GOT3 (cell line): ENCODE data around the gene OSTM1.
"Not testable (repeated sequence)": the region's sequence is repeated elsewhere in the genome, so short reads cannot be mapped to it uniquely, and the experiment has no call there.

Source experiments
- DNase-seq: peaks from one replicate; lab custom pipeline; 2025; ENCODE audit warnings: mixed read lengths; lab: John Stamatoyannopoulos, UW

Gene OSTM1

DNA sequence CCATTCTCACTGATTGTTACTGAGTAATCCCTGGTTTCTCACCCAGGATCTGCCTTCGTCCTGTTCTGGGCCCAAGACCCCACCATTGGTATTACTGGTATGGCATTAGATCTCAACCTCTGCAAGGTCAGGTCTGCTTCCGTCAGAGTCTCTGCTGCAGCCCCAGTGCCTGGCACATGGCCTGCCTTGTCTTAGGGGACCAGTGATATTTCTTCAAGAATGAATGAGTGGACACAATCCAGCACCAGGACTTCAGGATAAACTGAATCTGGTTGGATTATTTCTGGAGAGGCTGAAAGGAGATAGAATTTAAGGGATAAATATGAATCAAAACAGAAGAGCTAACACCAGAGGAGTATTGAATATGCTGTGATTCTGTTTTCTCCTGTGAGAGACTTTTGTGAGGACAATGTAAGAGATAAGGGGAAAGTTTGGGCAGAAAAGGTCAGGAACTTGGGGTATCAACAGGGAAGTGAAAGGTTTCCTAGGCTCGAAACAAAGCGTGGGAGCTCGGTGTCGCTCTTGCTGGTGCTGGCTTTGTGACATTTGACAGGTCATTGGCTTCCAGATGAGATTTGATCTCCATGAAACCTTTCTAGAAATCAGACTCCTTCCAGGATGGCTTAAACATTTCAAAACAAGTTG lies 53.9 kb downstream of the OSTM1 start:
- no peak for DNase-seq

DNA sequence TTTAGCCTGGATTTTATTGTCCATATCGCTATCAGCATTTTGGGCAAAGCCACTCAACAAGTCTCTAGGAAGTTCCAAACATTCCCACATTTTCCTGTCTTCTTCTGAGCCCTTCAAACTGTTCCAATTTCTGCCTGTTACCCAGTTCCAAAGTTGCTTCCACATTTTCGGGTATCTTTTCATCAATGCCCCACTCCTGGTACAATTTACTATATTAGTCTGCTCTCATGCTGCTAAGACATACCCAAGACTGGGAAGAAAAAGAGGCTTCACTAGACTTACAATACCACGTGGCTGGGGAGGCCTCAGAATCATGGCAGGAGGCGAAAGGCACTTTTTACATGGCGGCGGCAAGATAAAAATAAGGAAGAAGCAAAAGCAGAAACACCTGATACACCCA lies 58.3 kb downstream of the OSTM1 start:
- not testable (repeated sequence) for DNase-seq

DNA sequence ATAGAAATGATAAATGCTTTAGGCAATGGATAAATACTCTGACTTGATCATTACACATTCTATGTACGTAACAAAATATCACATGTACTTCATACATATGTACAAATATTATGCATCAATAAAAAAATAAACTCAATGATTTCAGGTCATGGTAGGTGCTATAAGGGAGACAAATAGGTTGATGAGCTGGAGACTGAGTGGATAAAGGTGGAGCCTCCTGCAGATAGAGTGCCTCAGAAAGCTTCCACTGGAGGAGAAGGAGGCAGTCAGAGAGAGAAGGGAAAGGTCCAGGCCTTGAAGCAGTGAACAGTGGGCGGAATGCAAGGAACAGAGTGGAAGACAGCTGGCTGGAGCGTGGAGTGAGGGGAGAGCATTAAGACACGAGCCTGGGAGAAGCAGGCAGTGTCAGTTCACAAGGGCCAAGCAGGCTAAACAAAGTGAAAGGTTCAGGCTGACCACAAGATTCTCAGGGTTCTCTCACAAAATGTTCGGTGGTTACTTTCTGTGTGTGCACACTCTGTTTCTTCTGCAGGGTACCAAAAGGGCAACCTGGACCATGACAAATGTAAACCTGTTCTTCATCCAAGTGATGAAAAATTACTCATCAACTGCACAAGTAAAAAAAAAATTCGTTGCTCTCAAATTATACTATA lies 60.6 kb downstream of the OSTM1 start:
- no peak for DNase-seq

- no peak for DNase-seq
These were observed 64.6 kb downstream of the OSTM1 start for GRCh38 chr6:108009894-108010293.

DNA sequence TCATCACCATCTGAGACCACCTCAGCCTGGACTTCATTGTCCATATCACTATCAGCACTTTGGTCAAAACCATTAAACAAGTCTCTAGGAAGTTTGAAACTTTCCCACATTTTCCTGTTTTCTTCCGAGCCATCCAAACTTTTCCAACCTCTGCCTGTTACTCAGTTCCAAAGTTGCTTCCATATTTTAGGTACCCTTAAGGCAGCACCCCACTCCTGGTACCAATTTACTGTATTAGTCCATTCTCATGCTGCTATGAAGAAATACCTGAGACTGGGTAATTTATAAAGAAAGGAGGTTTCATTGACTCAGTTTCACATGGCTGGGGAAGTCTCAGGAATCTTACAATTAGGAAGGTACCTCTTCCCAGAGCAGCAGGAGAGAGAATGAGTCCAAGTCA lies 65.3 kb downstream of the OSTM1 start:
- not testable (repeated sequence) for DNase-seq

DNA sequence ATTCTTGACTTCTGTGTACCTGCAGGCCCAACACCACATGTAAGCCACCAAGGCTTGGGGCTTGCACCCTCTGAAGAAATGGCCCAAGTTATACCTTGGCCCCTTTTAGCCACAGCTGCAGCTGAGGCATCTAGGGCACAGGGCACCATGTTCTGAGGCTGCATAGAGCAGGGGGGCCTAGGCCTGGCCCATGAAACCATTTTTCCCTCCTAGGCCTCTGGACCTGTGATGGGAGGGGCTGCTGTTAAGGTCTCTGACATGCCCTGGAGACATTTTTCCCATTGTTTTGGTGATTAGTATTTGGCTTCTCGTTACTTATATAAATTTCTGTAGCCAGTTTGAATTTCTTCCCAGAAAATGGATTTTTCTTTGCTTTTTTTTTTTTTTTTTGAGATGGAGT lies 66.2 kb downstream of the OSTM1 start:
- no peak for DNase-seq

DNA sequence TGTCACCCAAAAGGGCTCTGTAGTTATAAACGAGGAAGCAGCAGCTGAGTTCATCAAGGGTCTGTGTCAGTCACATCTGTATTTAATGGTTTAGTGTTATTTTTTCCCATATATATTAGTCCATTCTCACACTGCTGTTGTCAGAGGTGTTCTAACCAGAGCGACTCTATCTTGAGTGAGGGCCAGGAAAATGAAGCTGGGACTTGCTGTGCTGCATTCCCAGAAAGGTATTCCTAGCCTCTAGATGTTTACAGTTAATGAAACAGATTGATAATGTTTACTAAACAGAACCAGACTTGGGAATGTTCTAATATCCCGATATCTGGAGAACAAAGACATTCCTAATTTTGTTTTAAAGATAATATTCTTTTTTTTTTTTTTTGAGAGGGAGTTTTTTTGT lies 68.6 kb downstream of the OSTM1 start:
- DNase-seq, result no peak

DNA sequence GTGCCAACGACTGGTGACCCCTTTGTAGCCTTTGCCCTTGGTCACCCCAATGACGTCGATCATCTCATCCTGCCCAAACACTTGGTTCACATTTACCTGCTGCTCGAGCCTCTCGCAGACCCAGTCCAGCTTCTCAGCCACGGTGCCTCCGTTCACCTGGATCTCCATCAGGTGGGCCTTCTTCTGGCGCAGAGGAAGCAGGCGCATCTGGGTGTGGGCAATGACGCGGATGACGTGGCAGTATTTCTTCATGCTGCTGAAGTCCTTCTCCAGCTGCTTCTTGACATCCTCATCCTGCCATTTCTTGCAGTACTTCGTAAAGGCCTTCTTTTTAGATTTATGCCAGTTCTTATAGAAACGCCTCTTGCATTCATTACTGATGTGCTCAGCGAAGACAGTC lies 69.7 kb downstream of the OSTM1 start:
- no peak for DNase-seq

DNA sequence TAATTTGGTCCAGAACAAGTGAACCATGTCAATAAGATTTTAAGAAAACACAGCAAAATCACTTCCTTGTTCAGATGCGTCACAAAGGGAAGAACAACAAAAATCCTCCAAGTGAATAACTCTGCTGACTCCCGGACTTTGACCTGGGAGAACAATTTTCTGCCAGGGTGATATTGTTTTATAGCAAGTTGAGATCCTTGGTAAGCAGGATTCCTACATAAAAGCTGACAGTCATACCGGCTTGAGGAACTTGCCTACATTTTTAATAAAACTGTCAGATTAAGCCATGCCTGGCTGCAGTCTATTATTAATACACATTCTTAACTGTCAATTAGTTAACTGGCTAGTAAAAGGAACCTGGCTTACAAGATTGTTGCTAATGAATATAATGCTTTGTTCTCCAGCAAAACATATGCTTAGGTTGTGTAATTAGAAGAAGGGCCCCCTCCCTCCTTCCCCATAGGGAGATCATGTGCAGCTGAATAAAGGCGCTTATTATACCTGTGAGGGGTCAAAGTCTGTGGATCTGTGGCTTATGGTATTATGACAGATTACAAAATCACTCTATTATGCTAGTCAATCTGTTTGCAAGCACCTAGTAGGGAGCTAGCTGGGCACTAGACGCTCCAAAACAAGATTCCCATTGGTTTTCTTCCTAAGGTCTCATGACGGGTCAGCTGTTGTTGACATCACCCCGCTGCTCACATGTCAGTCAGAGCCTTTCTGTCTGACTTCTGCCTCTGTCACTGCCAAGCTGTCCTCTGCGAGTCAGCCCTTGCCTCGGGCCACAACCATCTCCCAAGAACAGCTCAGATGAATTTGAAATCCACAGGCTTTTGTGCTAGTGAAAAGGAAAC lies 71.9 kb downstream of the OSTM1 start:
- DNase-seq, result no peak

DNA sequence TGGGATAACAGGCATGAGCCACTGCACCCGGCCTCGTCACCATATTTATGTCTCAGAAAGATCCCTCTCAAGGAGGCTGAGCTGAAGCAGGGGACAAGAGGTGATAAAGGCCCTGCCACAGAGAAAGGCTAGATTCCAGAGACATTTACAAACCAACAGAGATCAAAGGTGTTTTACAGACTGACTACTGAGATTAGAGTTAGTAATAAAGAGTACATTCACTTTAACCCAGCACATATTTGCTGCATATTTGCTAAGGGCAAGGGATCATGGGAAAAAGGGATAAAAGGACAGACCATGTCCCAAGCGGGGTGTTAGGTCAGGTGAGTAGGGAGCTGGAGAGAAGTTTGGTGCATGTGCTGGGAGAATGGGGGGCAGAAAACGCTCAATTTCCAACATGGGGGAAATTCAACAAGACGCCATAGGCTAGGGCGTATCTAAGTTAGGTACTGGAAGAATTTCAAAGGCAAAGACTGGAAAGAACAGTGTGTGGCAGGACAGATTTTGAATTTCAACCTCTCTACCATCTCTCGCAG lies 72.8 kb downstream of the OSTM1 start:
- no peak for DNase-seq

GRCh38 chr6:108000259-108000658 lies 74.3 kb downstream of the OSTM1 start:
- DNase-seq, result not testable (repeated sequence)

- DNase-seq, result no peak
These were observed 75.2 kb downstream of the OSTM1 start for GRCh38 chr6:107999341-107999740.

DNA sequence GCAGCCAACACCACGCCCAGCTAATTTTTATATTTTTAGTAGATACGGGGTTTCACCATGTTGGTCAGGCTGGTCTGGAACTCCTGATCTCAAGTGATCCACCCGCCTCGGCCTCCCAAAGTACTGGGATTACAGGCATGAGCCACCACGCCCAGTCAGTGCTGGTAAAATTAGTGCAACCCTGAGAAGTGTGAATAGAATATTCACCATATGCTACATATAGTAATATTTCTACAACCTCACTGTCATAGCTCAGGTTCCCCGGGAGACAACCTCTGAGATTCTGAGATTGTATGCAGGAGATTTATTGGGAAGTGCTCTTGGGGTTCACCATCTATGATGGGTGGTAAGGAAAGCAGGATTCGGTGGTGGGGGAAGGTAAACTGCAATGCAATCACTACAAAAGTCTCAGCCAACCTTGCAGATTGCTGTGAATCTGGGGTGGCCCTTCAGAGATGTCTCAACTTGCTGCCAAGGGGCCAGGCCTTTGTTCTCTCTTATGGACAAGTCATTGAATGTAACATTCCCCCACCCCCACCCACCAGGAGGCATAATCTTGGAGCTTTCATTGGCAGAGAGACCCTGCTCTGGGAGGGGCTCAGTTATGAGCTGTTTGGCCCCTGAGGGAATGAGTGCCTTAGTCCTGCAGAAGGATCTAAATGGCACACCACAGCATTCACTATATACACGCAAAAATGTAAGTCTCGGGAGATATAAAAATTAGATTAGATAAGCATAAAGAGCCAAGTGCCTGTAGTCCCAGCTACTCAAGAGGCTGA lies 82.6 kb downstream of the OSTM1 start:
- no peak for DNase-seq
